ENCODE results near the gene SERPINB10.

DNA sequence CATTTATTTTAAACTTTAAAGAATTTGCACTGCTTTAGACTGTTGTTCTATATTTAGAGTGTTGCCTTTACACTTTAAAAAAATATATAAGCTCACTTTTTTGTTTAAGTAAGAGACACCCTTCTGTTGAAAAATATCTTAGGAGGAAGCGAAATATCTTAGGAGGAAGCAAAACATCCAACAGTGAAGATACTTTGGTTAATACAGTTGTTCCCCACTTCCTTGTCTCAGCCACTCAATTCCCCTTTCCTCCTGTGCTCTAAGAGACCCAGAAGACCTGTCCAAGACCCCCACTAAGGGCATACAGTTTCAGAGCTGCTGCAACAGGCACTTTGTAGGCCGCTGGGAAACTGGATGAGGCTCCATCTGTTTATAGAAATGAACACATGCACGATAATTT lies 67.9 kb downstream of the SERPINB10 start:
- TF ChIP-seq POLR2AphosphoS5 (IDR thresholded peaks at IDR 0.05; ENCODE audit: low read depth, low read length) (no peak), POLR2A (IDR thresholded peaks at IDR 0.05; ENCODE audit: low read depth, low read length) (no peak), SPI1 (IDR thresholded peaks at IDR 0.05; ENCODE audit: low read depth, low read length) (peak; percentile 85), TAF1 (IDR thresholded peaks at IDR 0.05; ENCODE audit: low read depth, low read length) (no peak), PAX5 (IDR thresholded peaks at IDR 0.05; ENCODE audit: insufficient read depth, low read length, severe bottlenecking) (no peak), POU2F2 (IDR thresholded peaks at IDR 0.05; ENCODE audit: low read depth, low read length) (no peak)

All from GM12891 (cell line).